HG03558 (cell line): ENCODE measurements around the gene MORN2.

ENCODE experiments used
- ATAC-seq: cut with Tn5 transposase; IDR thresholded peaks from one replicate; pipeline ENCODE4 v1.9.1; 2021; ENCODE audit warnings: moderate number of reproducible peaks; ENCODE audit not compliant: unreplicated experiment; ENCODE audit errors: extremely low read depth

Gene MORN2

GRCh38 chr2:38889045-38889444 lies 13.3 kb downstream of the MORN2 start:
- ATAC-seq: no peak

GRCh38 chr2:38889575-38889974 lies 13.8 kb downstream of the MORN2 start, which contains the start of gene ARHGEF33:
ARHGEF33 (plus strand) TSS chr2:38889875; CDS start chr2:38919448, 29,573 bp downstream.
- no peak for ATAC-seq

GRCh38 chr2:38892819-38893218 lies 17.0 kb downstream of the MORN2 start:
- no peak for ATAC-seq

- no peak for ATAC-seq
Observed at GRCh38 chr2:38898256-38898655, 22.5 kb downstream of the MORN2 start.

GRCh38 chr2:38900726-38901125 lies 24.9 kb downstream of the MORN2 start:
- ATAC-seq: no peak

GRCh38 chr2:38905251-38905650 lies 29.5 kb downstream of the MORN2 start:
- no peak for ATAC-seq

GRCh38 chr2:38907242-38907641 lies 31.5 kb downstream of the MORN2 start:
- no peak for ATAC-seq

GRCh38 chr2:38907743-38908562 lies 32.2 kb downstream of the MORN2 start:
- ATAC-seq: peak; percentile 91

- no peak for ATAC-seq
Observed at GRCh38 chr2:38909872-38910271, 34.1 kb downstream of the MORN2 start.

GRCh38 chr2:38911191-38911590 lies 35.4 kb downstream of the MORN2 start:
- ATAC-seq: no peak

- no peak for ATAC-seq
Observed at GRCh38 chr2:38912619-38913018, 36.8 kb downstream of the MORN2 start.

- no peak for ATAC-seq
Observed at GRCh38 chr2:38922389-38922788, 46.6 kb downstream of the MORN2 start.

- no peak for ATAC-seq
Observed at GRCh38 chr2:38922902-38923301, 47.1 kb downstream of the MORN2 start.

- no peak for ATAC-seq
Observed at GRCh38 chr2:38925982-38926381, 50.2 kb downstream of the MORN2 start.

GRCh38 chr2:38930600-38930999 lies 54.8 kb downstream of the MORN2 start:
- no peak for ATAC-seq
